SH-SY5Y (cell line): ENCODE measurements around the gene TNFRSF1A.

Experiments used
- GATA2 ChIP-seq: IDR thresholded peaks from 2 replicates; pipeline ENCODE4 v1.6.1; 2011; ENCODE audit warnings: mild to moderate bottlenecking, low read depth, low read length
- GATA3 ChIP-seq: IDR thresholded peaks from 2 replicates; pipeline ENCODE4 v1.6.1; 2011; ENCODE audit warnings: low read depth, mild to moderate bottlenecking, low read length, moderate library complexity

GRCh38 chr12:6375269-6376078, 33.6 kb upstream of the TNFRSF1A start, which contains the start of gene SCNN1A:
- no peak for TF ChIP-seq GATA3
- no peak for TF ChIP-seq GATA2
